DND-41 (cell line): ENCODE results near the gene RAB42.

ENCODE experiments used
- ATAC-seq: fragments of 200-7000 bp; cut with Tn5 transposase; 3 replicates; pipeline ENCODE4 v1.9.1; 2021; ENCODE audit warnings: low read depth; ENCODE audit not compliant: insufficient read depth
- DNase-seq: peaks from one replicate; pipeline ENCODE4 v3.0.0-alpha.2; 2020
- H2AFZ ChIP-seq: 2 replicates; pipeline ENCODE4 v1.6.0; 2012; ENCODE audit warnings: low read depth, low read length
- H3K27ac ChIP-seq: 2 replicates; pipeline ENCODE4 v1.5.1; 2012; ENCODE audit warnings: low read length, inconsistent platforms
- H3K27me3 ChIP-seq: fragments of 200-600 bp; sonication (generic); 2 replicates; pipeline ENCODE4 v1.6.0; 2012; ENCODE audit warnings: low read length, mild to moderate bottlenecking, inconsistent platforms; ENCODE audit not compliant: insufficient read depth, poor library complexity
- H3K36me3 ChIP-seq: 2 replicates; pipeline ENCODE4 v1.5.1; 2012; ENCODE audit warnings: low read length, inconsistent platforms; ENCODE audit not compliant: insufficient read depth
- H3K4me1 ChIP-seq: 2 replicates; pipeline ENCODE4 v1.5.1; 2012; ENCODE audit warnings: mild to moderate bottlenecking, low read length; ENCODE audit not compliant: insufficient read depth
- H3K4me2 ChIP-seq: 2 replicates; pipeline ENCODE4 v1.6.0; 2012; ENCODE audit warnings: mild to moderate bottlenecking, moderate library complexity, low read length, inconsistent platforms; ENCODE audit not compliant: insufficient read depth
- H3K4me3 ChIP-seq, 2 experiments: fragments of 200-600 bp in 1 of 2; shearing (Covaris generic) in 1 of 2; 2 replicates each; pipeline ENCODE4 v1.5.1; 2012 to 2016; ENCODE audit warnings: inconsistent platforms in 2 of 2, low read length in 2 of 2, mild to moderate bottlenecking in 2 of 2, low read depth in 1 of 2, moderate library complexity in 1 of 2
- H3K79me2 ChIP-seq: 2 replicates; pipeline ENCODE4 v1.6.0; 2012; ENCODE audit warnings: low read length, inconsistent platforms; ENCODE audit not compliant: insufficient read depth
- H3K9ac ChIP-seq: 2 replicates; pipeline ENCODE4 v1.6.0; 2012; ENCODE audit warnings: low read depth, mild to moderate bottlenecking, inconsistent platforms, low read length, moderate library complexity
- H3K9me3 ChIP-seq: 2 replicates; pipeline ENCODE4 v1.5.1; 2012; ENCODE audit warnings: low read length, moderate library complexity, mild to moderate bottlenecking, inconsistent platforms; ENCODE audit not compliant: insufficient read depth, severe bottlenecking
- H4K20me1 ChIP-seq: 2 replicates; pipeline ENCODE4 v1.6.0; 2012; ENCODE audit warnings: low read length; ENCODE audit not compliant: insufficient read depth
- EZH2 ChIP-seq: IDR thresholded peaks from 3 replicates; pipeline ENCODE4 v1.6.1; 2012; ENCODE audit warnings: borderline replicate concordance, low read depth, mild to moderate bottlenecking, moderate library complexity, low read length, inconsistent platforms; ENCODE audit not compliant: severe bottlenecking
- TF ChIP-seq, protein P1 (sequence below): IDR thresholded peaks from 2 replicates; pipeline ENCODE4 v1.5.1; 2012; ENCODE audit warnings: borderline replicate concordance, low read length, moderate library complexity, mild to moderate bottlenecking; ENCODE audit not compliant: poor library complexity, severe bottlenecking; ENCODE audit errors: extremely low read depth

RAB42 gene

DNA sequence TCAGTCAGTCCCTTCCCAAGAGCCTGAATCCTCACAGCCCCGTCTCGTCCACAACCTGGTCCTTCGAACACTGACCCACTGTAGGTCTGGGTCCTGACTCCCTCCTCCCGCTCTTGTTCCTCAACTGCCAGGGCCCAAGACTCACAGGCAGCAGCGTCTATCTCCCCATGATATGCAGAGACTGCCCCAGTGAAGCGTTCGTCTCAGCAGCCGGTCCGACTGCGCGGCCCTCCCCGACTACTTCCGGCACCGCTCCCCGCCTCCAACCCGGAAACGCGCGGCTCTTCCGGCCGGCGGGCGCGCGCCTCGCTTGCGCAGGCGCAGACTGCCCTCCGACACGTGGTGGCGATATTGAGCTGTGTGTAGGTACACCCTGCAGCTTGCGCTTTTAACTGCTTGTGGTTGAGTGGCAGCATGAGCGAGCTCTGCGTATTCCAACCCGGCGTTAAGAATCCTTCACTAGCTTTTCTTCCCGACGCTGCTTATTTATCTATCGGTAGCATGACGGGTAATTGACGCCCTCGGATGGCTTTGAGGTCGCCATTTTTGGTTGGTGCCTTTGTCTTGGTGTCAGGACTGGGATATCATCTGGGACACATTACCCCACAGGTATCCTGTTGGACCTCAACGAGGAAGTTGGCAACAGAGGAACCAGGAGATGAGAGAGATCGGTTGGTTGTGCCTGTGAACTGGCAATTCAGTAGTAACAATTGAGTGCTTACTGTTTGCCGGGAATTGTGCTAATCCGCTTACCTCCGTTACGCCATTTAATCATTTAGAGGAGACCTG, 51.0 kb downstream of the RAB42 start, which contains the start of gene TAF12:
Gene TAF12, minus strand, starts transcription at position 221 of the 789 bp plus-strand sequence. CDS start 20,986 bp downstream, outside the sequence.
- no peaks in the 10 kb centered on the region for H4K20me1 ChIP-seq
- H3K9ac ChIP-seq: peak within 1 kb of the TSS; percentile 74
- TF ChIP-seq, protein P1, sequence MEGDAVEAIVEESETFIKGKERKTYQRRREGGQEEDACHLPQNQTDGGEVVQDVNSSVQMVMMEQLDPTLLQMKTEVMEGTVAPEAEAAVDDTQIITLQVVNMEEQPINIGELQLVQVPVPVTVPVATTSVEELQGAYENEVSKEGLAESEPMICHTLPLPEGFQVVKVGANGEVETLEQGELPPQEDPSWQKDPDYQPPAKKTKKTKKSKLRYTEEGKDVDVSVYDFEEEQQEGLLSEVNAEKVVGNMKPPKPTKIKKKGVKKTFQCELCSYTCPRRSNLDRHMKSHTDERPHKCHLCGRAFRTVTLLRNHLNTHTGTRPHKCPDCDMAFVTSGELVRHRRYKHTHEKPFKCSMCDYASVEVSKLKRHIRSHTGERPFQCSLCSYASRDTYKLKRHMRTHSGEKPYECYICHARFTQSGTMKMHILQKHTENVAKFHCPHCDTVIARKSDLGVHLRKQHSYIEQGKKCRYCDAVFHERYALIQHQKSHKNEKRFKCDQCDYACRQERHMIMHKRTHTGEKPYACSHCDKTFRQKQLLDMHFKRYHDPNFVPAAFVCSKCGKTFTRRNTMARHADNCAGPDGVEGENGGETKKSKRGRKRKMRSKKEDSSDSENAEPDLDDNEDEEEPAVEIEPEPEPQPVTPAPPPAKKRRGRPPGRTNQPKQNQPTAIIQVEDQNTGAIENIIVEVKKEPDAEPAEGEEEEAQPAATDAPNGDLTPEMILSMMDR: peak; percentile 63
- no peak for TF ChIP-seq EZH2
- no peaks in the 10 kb centered on the region for H3K9me3 ChIP-seq
- peaks cover 39% of the 10 kb centered on the region for H3K4me1 ChIP-seq
- H2AFZ ChIP-seq: peak within 1 kb of the TSS; percentile 93
- peak within 1 kb of the TSS; percentile 92 for H3K27ac ChIP-seq
- no peaks in the 10 kb centered on the region for H3K27me3 ChIP-seq
- peak within 1 kb of the TSS; percentile 71 for H3K4me2 ChIP-seq
- no peaks in the 10 kb centered on the region for H3K36me3 ChIP-seq
- peak within 1 kb of the TSS; percentile 65 to 81 for H3K4me3 ChIP-seq
- H3K79me2 ChIP-seq: peaks cover 48% of the 10 kb centered on the region
- ATAC-seq: peak; percentile 85
- DNase-seq: peak; percentile 96

DNA sequence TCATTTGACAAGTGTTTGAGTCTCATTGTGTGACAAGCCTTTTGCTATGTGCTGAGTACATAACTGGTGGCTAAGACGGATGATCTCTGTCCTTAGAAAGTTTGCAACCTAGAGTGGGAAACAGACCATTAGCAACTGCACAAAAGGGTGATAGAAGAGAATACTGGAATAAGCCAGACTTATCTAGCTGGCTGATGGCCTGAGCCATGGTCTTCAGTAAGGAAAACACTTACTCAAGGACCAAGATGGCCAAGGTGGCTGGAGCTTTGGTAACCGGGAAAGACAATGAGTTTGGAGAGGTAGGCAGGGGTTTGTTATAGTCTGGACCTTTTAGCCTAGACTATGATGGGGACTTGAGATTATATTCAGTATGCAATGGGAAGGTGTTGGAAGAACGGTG, 52.4 kb downstream of the RAB42 start:
- peak overlapping the region; percentile 74 for H3K9ac ChIP-seq

More for the DNA sequence above, 52.4 kb downstream of the RAB42 start:
- TF ChIP-seq, protein P1: no peak
- TF ChIP-seq EZH2: no peak
- no peaks in the 10 kb centered on the region for H3K36me3 ChIP-seq
- no peaks in the 10 kb centered on the region for H3K27me3 ChIP-seq
- peaks cover 45% of the 10 kb centered on the region for H3K79me2 ChIP-seq
- ATAC-seq (no peak), DNase-seq (no peak)
- H3K4me2 ChIP-seq: peak overlapping the region; percentile 71
- H4K20me1 ChIP-seq: no peaks in the 10 kb centered on the region
- H3K4me1 ChIP-seq: peaks cover 48% of the 10 kb centered on the region
- H3K9me3 ChIP-seq: no peaks in the 10 kb centered on the region
- peak overlapping the region in 1 of 2 experiments; percentile 81; a peak in 2 of 4 replicates for H3K4me3 ChIP-seq
- H2AFZ ChIP-seq: peak overlapping the region; percentile 87
- H3K27ac ChIP-seq: peak overlapping the region; percentile 92
